GM18499 (cell line): ENCODE data around the gene DBNDD2.

Experiments
- ATAC-seq: cut with Tn5 transposase; IDR thresholded peaks from one replicate; pipeline ENCODE4 v1.9.1; 2021; ENCODE audit warnings: moderate number of reproducible peaks; ENCODE audit not compliant: insufficient read depth, unreplicated experiment

DBNDD2 gene

GRCh38 chr20:45445805-45446562, 37.9 kb downstream of the DBNDD2 start:
- ATAC-seq, result no peak

GRCh38 chr20:45448270-45448669, 40.2 kb downstream of the DBNDD2 start:
- no peak for ATAC-seq

DNA sequence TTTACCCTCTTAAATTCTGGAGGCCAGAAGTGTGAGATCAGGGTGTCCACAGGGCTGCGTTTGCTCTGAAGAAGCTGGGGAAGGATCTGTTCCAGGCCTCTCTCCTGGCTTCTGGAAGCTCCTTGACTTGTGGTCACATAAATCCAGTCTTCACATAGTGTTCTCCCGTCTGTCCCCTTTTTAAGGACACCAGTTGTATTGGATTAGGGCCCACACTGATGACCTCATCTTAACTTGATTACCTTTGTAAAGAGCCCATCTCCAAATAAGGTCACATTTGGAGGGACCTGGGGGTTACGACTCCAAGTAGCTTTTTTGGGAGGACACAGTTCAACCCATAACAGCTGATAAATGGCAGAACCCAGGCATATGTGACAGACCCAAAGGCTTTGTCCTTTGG, 41.4 kb downstream of the DBNDD2 start:
- no peak for ATAC-seq

DNA sequence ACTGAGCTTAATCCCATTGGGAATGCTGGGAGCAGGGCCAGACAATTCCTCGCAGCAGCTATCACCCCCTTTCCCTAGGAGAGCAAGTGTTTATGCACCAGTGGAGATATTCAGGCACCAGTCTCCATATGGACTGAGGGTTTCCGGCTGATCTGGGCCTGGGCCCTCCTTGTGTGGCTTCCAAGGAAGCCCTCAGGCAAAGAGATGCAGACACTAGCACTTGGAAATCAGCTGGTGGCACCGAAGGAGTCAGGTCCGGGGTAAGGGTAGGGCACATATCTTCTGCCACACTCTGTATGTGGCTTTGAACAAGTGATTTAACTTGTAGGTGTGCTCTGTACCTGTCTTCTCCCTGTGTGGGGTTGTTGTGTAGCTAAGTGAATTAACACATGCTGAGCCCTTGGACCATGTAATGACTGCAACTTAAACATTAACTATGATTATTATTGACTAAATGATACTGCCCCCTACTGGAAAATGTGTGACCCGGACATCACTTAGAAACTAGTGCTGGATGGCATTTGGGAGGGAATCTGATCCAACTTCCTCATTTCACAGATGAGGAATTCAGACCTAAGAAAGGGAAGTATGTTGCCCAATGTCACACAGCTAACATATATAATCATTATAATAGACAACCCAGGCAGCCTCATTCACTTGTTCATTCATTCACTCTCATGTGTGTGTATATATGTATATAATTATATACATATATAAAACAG, 42.2 kb downstream of the DBNDD2 start:
- no peak for ATAC-seq

DNA sequence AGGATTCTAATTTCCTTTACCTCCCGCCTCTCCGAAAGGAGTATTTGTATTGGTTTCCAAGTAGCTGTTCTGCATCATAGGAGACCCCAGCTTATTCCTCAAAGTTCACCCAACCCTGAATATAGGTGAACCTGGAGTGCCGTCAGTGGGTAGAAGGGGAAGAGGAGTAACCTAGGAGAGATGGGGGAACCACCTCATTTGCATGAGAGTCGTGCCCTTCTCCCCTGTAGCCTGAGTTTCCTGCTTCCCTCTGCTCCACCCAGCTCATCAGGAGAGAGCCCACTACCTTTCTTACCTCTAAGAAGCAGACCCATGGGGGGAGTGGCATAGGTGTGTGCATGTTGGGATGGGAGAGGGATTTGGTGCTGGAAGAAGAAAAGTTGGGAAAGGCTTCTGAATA, 44.1 kb downstream of the DBNDD2 start:
- no peak for ATAC-seq

- ATAC-seq, result no peak
Measured at GRCh38 chr20:45452772-45453691, 44.9 kb downstream of the DBNDD2 start.

- ATAC-seq, result no peak
Measured at GRCh38 chr20:45456632-45457031, 48.5 kb downstream of the DBNDD2 start.

- no peak for ATAC-seq
Measured at GRCh38 chr20:45459606-45460005, 51.5 kb downstream of the DBNDD2 start.
